Ishikawa (cell line): Measurements from ENCODE around the gene SETBP1.

Source experiments
- CEBPB ChIP-seq: IDR thresholded peaks from 2 replicates; pipeline ENCODE4 v1.6.1; 2012
- CREB1 ChIP-seq: IDR thresholded peaks from 2 replicates; pipeline ENCODE4 v1.6.1; 2012; ENCODE audit warnings: low read depth
- EGR1 ChIP-seq: IDR thresholded peaks from 2 replicates; pipeline ENCODE4 v1.6.1; 2012
- EP300 ChIP-seq: IDR thresholded peaks from 2 replicates; pipeline ENCODE4 v1.6.1; 2012; ENCODE audit warnings: borderline replicate concordance
- FOXM1 ChIP-seq: IDR thresholded peaks from 2 replicates; pipeline ENCODE4 v1.6.1; 2012; ENCODE audit warnings: low read depth, borderline replicate concordance
- MAX ChIP-seq: IDR thresholded peaks from 2 replicates; pipeline ENCODE4 v1.6.1; 2012
- NFIC ChIP-seq: IDR thresholded peaks from 2 replicates; pipeline ENCODE4 v1.6.1; 2012
- RAD21 ChIP-seq: IDR thresholded peaks from 2 replicates; pipeline ENCODE4 v1.6.1; 2012; ENCODE audit warnings: low read depth
- REST ChIP-seq: IDR thresholded peaks from 2 replicates; pipeline ENCODE4 v1.6.1; 2012; ENCODE audit warnings: low read depth, mild to moderate bottlenecking
- TAF1 ChIP-seq: IDR thresholded peaks from 2 replicates; pipeline ENCODE4 v1.6.1; 2012; ENCODE audit warnings: low read depth, mild to moderate bottlenecking
- TCF12 ChIP-seq: IDR thresholded peaks from 2 replicates; pipeline ENCODE4 v1.6.1; 2012; ENCODE audit warnings: low read depth
- TEAD4 ChIP-seq: IDR thresholded peaks from 2 replicates; pipeline ENCODE4 v1.6.1; 2012
- USF1 ChIP-seq: IDR thresholded peaks from 2 replicates; pipeline ENCODE4 v1.6.1; 2012
- YY1 ChIP-seq: IDR thresholded peaks from 2 replicates; pipeline ENCODE4 v1.6.1; 2012; ENCODE audit warnings: low read depth
- ZBTB7A ChIP-seq: IDR thresholded peaks from 2 replicates; pipeline ENCODE4 v1.6.1; 2012; ENCODE audit warnings: low read depth

SETBP1 gene

GRCh38 chr18:45086777-45087176, 406.1 kb downstream of the SETBP1 start:
- no peak for TF ChIP-seq ZBTB7A
- no peak for TF ChIP-seq REST
- TF ChIP-seq TEAD4 = no peak
- TF ChIP-seq FOXM1 = no peak
- TF ChIP-seq CREB1 = no peak
- no peak for TF ChIP-seq TAF1

- TF ChIP-seq TAF1 (no peak), MAX (no peak), TEAD4 (no peak), ZBTB7A (no peak), RAD21 (no peak), CEBPB (no peak), USF1 (no peak), FOXM1 (no peak), EP300 (no peak), REST (no peak), CREB1 (no peak), TCF12 (no peak), EGR1 (no peak), NFIC (no peak), YY1 (no peak)
Measured at GRCh38 chr18:45090526-45091140, 409.9 kb downstream of the SETBP1 start.

- no peak for TF ChIP-seq MAX
- TF ChIP-seq EP300 = no peak
- TF ChIP-seq TAF1 = no peak
- TF ChIP-seq CREB1 = no peak
- TF ChIP-seq EGR1 = no peak
- no peak for TF ChIP-seq CEBPB
- no peak for TF ChIP-seq TEAD4
- no peak for TF ChIP-seq YY1
- no peak for TF ChIP-seq REST
- TF ChIP-seq USF1 = no peak
- no peak for TF ChIP-seq NFIC
- no peak for TF ChIP-seq ZBTB7A
- no peak for TF ChIP-seq TCF12
- TF ChIP-seq RAD21 = no peak
- no peak for TF ChIP-seq FOXM1
Measured at GRCh38 chr18:45100321-45101105, 419.8 kb downstream of the SETBP1 start.

- TF ChIP-seq ZBTB7A = no peak
- TF ChIP-seq TEAD4 = no peak
- no peak for TF ChIP-seq REST
Measured at GRCh38 chr18:45102126-45102525, 421.4 kb downstream of the SETBP1 start.
